GM21723 (cell line): ENCODE data around the gene PARP2.

Experiments used
- ATAC-seq: cut with Tn5 transposase; IDR thresholded peaks from one replicate; pipeline ENCODE4 v1.9.1; 2021; ENCODE audit warnings: mild to moderate bottlenecking, moderate library complexity; ENCODE audit not compliant: unreplicated experiment

The PARP2 gene

DNA sequence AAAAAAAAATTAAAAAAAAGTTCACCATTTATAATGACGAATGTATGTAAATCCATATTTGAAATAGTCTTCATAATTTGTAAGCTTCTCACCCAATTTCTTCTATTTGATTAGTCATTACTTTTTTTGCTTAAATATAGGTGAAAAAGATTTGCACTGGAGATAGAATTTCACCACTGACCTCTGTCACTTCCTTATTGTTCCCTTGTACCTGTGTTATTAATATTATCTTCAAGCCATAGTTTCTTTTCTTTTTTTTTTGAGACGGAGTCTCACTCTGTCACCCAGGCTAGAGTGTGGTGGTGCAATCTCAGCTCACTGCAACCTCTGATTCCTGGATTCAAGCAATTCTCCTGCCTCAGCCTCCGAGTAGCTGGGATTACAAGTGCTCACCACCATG, 54.1 kb downstream of the PARP2 start:
- ATAC-seq, result no peak

- no peak for ATAC-seq
Measured at GRCh38 chr14:20400589-20400964, 57.1 kb downstream of the PARP2 start.

DNA sequence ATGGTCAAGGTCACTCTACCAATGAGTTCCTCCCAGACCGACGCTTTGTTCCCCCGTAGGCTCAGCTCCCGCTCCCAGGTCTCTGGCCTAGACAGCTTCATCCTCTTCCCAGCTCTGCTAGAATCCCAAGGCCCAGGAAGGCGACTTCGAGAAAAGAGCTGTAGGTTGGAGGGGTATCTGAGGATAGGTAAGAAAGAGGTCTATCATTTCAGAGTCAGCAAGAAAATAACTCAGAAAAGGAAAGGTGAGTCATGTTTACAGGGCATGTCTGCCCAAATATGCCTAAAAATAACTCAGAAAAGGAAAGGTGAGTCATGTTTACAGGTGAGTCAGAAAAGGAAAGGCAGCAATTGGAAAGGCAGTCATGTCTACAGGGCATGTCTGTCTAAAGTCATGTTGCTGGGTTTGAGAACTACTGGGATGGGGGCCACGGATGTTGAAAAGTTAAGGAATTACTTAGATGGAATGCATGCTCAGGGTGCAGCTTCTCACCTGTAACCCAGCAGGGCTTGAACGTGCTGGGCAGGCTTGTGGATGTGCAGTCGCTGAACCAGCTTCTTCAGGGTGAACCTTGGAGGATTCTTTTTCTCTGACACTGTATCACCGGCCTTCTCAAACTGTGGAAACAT, 57.6 kb downstream of the PARP2 start:
- ATAC-seq, result no peak

DNA sequence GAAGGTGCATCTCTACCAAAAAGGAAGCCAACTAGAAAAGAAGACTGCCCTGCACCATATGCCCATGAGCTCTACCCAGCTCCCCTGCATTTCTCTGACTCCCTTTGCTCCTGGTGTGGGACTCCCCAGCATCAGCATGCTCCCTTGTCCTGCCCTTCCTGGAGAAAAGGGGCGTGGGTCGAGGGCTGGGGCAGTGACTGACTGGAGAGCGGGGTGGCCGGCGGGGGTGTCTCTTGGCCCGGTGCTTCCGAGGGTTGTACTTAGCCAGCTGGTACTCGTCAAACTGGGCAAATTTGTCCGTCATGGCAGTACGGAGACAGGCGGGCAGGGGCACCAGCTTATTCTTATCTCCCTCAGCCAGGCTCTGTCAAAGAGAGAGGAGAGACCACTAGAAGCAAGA, 60.1 kb downstream of the PARP2 start:
- no peak for ATAC-seq
